MM.1S (cell line): ENCODE measurements around the gene PAGR1.

ENCODE experiments used
- DNase-seq: peaks from one replicate; pipeline ENCODE4 v3.0.0-alpha.2; 2015
- H2AFZ ChIP-seq: fragments of 300-600 bp; sonication (generic); 2 replicates; pipeline ENCODE4 v1.6.0; 2016; ENCODE audit warnings: antibody characterized with exemption, low read length
- H3F3A ChIP-seq: fragments of 300-600 bp; sonication (generic); 2 replicates; pipeline ENCODE4 v1.6.1; 2016; ENCODE audit warnings: mild to moderate bottlenecking, antibody characterized with exemption, low read length, moderate library complexity, mixed read lengths; ENCODE audit not compliant: insufficient read depth
- H3K27ac ChIP-seq: fragments of 300-600 bp; sonication (generic); 2 replicates; pipeline ENCODE4 v1.5.1; 2016; ENCODE audit warnings: mild to moderate bottlenecking, low read length
- H3K27me3 ChIP-seq: fragments of 300-600 bp; sonication (generic); replicated peaks from 2 replicates; pipeline ENCODE4 v1.6.0; 2016; ENCODE audit warnings: low read length; ENCODE audit not compliant: insufficient read depth
- H3K36me3 ChIP-seq: fragments of 300-600 bp; sonication (generic); replicated peaks from 2 replicates; pipeline ENCODE4 v1.6.1; 2016; ENCODE audit warnings: mild to moderate bottlenecking, low read length, mixed read lengths; ENCODE audit not compliant: insufficient read depth
- H3K4me1 ChIP-seq: fragments of 300-600 bp; sonication (generic); 2 replicates; pipeline ENCODE4 v1.6.1; 2016; ENCODE audit warnings: low read length, mixed read lengths
- H3K4me2 ChIP-seq: fragments of 300-600 bp; sonication (generic); 2 replicates; pipeline ENCODE4 v1.6.0; 2016; ENCODE audit warnings: low read depth, low read length
- H3K4me3 ChIP-seq: fragments of 300-600 bp; sonication (generic); 2 replicates; pipeline ENCODE4 v1.5.1; 2016; ENCODE audit warnings: low read length, mixed read lengths
- H3K79me2 ChIP-seq: fragments of 300-600 bp; sonication (generic); 2 replicates; pipeline ENCODE4 v1.6.1; 2016; ENCODE audit warnings: mixed run types, low read length, mixed read lengths
- H3K9ac ChIP-seq: fragments of 300-600 bp; sonication (generic); 2 replicates; pipeline ENCODE4 v1.6.1; 2016; ENCODE audit warnings: low read length, mixed read lengths
- H3K9me2 ChIP-seq: fragments of 300-600 bp; sonication (generic); replicated peaks from 2 replicates; pipeline ENCODE4 v1.6.1; 2016; ENCODE audit warnings: mild to moderate bottlenecking, low read length, mixed read lengths; ENCODE audit not compliant: insufficient read depth
- H3K9me3 ChIP-seq: fragments of 300-600 bp; sonication (generic); replicated peaks from 2 replicates; pipeline ENCODE4 v1.6.1; 2016; ENCODE audit warnings: mild to moderate bottlenecking, low read length, mixed read lengths; ENCODE audit not compliant: insufficient read depth
- H4K20me1 ChIP-seq: fragments of 300-600 bp; sonication (generic); 2 replicates; pipeline ENCODE4 v1.6.1; 2016; ENCODE audit warnings: mild to moderate bottlenecking, low read length, moderate library complexity, mixed read lengths; ENCODE audit not compliant: insufficient read depth
- CTCF ChIP-seq: fragments of 300-600 bp; sonication (generic); IDR thresholded peaks from 2 replicates; pipeline ENCODE4 v1.5.1; 2016; ENCODE audit warnings: antibody characterized with exemption, low read length, mixed read lengths
- EZH2 ChIP-seq: fragments of 300-600 bp; sonication (generic); optimal IDR thresholded peaks from 2 replicates; pipeline ENCODE3; 2017; ENCODE audit warnings: low read depth, mild to moderate bottlenecking, antibody characterized with exemption, low read length, mixed read lengths
- EZH2phosphoT487 ChIP-seq: fragments of 300-600 bp; sonication (generic); IDR thresholded peaks from 2 replicates; pipeline ENCODE4 v1.6.1; 2018; ENCODE audit warnings: antibody characterized with exemption, low read length

The PAGR1 gene

GRCh38 chr16:29849505-29849904, 33.6 kb downstream of the PAGR1 start:
- Histone ChIP-seq H3K79me2 (no peaks in the 10 kb centered on the region), H3K9me3 (no peaks in the 10 kb centered on the region), H3K4me1 (no peaks in the 10 kb centered on the region), H3K27me3 (no peaks in the 10 kb centered on the region), H3K36me3 (no peaks in the 10 kb centered on the region), H3K27ac (no peak overlapping the region), H2AFZ (no peak overlapping the region), H3K4me3 (no peak overlapping the region), H3K4me2 (no peak overlapping the region), H4K20me1 (no peaks in the 10 kb centered on the region), H3F3A (no peaks in the 10 kb centered on the region), H3K9ac (no peak overlapping the region), H3K9me2 (no peaks in the 10 kb centered on the region)
- TF ChIP-seq EZH2phosphoT487: no peak
- no peak for TF ChIP-seq CTCF
- no peak for DNase-seq

- Histone ChIP-seq H3K9me3 (no peaks in the 10 kb centered on the region), H3K9ac (no peak overlapping the region), H3K27ac (no peak overlapping the region), H3K9me2 (no peaks in the 10 kb centered on the region), H3K27me3 (no peaks in the 10 kb centered on the region), H3K79me2 (no peaks in the 10 kb centered on the region), H3K4me1 (no peaks in the 10 kb centered on the region), H3K4me3 (no peak overlapping the region), H2AFZ (no peak overlapping the region), H3K4me2 (no peak overlapping the region), H3K36me3 (no peaks in the 10 kb centered on the region), H4K20me1 (no peaks in the 10 kb centered on the region), H3F3A (no peaks in the 10 kb centered on the region)
- no peak for DNase-seq
- no peak for TF ChIP-seq EZH2phosphoT487
- no peak for TF ChIP-seq EZH2
- TF ChIP-seq CTCF: no peak
These were observed 35.0 kb downstream of the PAGR1 start for GRCh38 chr16:29850998-29851397.

GRCh38 chr16:29852654-29853053, 36.7 kb downstream of the PAGR1 start:
- Histone ChIP-seq H4K20me1 (no peaks in the 10 kb centered on the region), H3K79me2 (no peaks in the 10 kb centered on the region), H3K27ac (no peak overlapping the region), H2AFZ (no peak overlapping the region), H3K27me3 (no peaks in the 10 kb centered on the region), H3K4me2 (no peak overlapping the region), H3K4me3 (no peak overlapping the region), H3K9me3 (no peaks in the 10 kb centered on the region), H3K4me1 (no peaks in the 10 kb centered on the region), H3F3A (no peaks in the 10 kb centered on the region), H3K9ac (no peak overlapping the region), H3K36me3 (no peaks in the 10 kb centered on the region), H3K9me2 (no peaks in the 10 kb centered on the region)
- no peak for DNase-seq
- no peak for TF ChIP-seq EZH2
- no peak for TF ChIP-seq CTCF
- no peak for TF ChIP-seq EZH2phosphoT487
